ENCODE results near the gene LEMD2.
A peak's percentile ranks its signal among the peaks of the same experiment; 100 is the strongest.

Gene LEMD2

DNA sequence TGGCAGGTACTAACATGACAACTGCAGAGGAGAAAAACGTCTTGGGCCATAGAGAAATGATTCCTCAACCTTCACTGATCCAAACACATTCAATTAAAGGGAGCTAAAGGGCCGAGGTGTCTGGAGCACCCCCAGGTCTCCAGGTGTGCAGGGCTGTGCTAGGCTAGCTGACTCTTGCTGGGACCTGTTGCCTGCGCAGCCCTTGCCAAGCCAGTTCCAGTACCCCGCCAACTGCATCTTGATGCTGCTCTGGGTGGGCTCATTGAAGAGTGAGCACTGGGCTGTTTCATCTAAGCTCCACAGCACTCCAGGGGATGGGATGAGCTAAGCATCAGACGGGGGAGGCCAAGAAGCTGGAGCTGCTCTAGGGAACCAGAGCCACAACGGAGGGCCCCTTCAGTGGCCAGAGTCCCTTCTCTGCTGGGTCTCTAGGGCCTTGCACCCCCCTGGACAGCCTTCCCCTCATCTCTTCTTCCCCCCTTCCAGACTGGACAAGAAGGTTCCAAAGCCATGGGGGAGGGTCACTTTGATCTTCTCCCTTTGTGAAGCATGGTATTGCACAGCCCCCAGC lies 15.9 kb downstream of the LEMD2 start:
- Histone ChIP-seq H3K4me1 (ENCODE audit: insufficient read depth, poor library complexity, severe bottlenecking) (peaks cover 24% of the 10 kb centered on the region), H3K36me3 (ENCODE audit: low read depth) (peaks cover 52% of the 10 kb centered on the region)
- TF ChIP-seq CTCF (IDR thresholded peaks at IDR 0.05; ENCODE audit: poor library complexity, severe bottlenecking), result no peak

DNA sequence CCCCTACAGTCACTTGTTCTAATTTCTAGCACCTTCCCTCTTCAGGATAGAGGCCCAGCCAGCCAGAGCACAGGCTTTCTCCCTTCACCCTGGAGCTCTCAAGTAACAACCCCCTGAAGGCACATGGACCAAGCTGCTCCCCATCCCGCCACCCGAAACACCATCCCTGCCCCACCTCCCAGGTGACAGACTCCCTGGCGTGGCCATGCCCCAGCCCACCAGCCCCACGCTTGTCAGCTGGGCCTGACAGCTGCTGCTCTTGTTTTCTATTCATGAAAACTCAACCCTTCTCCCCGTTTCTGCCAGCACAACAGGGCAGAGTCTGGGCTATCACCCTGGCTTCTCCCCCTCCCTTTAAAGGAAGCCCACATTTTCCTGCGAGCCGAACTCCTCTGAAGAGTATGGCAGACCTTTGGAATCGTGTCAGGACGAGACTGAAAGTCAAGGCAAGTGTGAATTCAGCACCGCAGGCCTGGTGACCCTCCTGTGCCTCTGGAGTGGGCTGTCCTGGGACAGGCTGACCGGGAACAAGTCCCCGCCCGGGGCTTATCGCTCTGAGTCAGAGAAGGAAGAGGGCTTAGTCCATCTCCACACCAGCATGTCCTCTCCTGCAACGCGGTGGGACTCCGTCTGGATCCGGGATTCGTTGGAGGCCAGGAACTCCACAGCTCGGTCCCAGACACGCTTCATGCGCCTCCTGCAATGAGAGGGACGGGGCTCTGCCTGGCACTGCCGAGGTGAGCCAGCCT lies 16.7 kb downstream of the LEMD2 start:
- H3K9me3 ChIP-seq (ENCODE audit: severe bottlenecking), result no peaks in the 10 kb centered on the region
- H3K27me3 ChIP-seq (ENCODE audit: insufficient read depth, poor library complexity, severe bottlenecking), result no peaks in the 10 kb centered on the region
- peak overlapping the region; percentile 81 for H3K27ac ChIP-seq (ENCODE audit: poor library complexity, severe bottlenecking)
- H3K4me3 ChIP-seq (ENCODE audit: severe bottlenecking), result no peak overlapping the region
- H3K4me1 ChIP-seq (ENCODE audit: insufficient read depth, poor library complexity, severe bottlenecking), result peaks cover 24% of the 10 kb centered on the region
- no peak for TF ChIP-seq CTCF (IDR thresholded peaks at IDR 0.05; ENCODE audit: poor library complexity, severe bottlenecking)
- DNase-seq (ENCODE audit: low spot score) (no peak), ATAC-seq (ENCODE audit: low read depth) (peak; percentile 43)
- H3K36me3 ChIP-seq (ENCODE audit: low read depth), result peaks cover 44% of the 10 kb centered on the region

More for the DNA sequence above, 15.9 kb downstream of the LEMD2 start:
- Histone ChIP-seq H3K4me3 (ENCODE audit: severe bottlenecking) (no peak overlapping the region), H3K27ac (ENCODE audit: poor library complexity, severe bottlenecking) (peak overlapping the region; percentile 81), H3K27me3 (ENCODE audit: insufficient read depth, poor library complexity, severe bottlenecking) (no peaks in the 10 kb centered on the region), H3K9me3 (ENCODE audit: severe bottlenecking) (no peaks in the 10 kb centered on the region)
- no peak for DNase-seq (ENCODE audit: low spot score)
- peak; percentile 3 for ATAC-seq (ENCODE audit: low read depth)

DNA sequence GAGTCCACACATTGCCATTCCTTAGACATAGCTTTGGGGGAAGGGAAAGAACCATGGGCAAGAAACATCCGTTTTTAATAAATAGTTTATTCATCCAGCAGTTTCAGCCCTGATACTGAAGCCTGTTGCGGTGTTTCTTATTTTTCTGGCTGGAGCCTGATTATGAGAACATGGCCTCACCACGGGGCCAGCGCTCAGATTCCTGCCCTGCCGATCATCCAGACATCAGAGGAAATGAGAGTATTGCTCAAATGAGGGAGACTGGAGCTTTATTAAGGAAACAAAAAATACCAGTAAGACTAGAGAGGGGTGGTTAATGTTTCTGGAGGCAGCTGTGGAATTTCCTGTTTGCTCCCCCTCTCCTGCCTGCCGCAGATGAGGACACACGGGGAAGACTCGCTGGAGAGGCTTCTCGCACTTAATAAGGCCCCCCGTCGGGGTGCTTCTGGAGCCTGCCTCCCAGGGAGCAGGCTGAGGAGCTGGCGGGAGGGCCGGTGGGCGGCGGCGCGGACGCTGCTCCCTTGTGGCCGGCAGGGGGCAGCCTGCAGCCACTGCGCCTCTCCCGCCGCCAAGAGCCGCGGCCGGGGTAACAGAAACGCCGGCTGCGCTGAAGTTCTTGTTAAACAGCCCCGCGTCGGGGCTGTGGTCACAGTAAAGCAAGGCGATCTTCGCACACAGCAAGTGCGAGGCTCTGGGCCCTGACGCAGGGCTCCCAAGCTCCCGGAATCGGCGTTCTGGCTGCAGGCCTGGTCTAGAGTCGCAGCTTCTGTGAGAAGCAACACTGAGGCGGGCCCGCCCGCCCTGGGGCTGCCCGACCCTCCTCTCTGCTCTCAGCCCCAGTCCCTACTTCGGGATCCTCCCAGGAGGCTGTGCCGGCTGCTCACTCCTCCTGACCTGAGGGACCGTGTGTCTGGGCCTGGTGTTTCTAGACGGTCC lies 17.5 kb downstream of the LEMD2 start:
- peak overlapping the region; percentile 81 for H3K27ac ChIP-seq (ENCODE audit: poor library complexity, severe bottlenecking)
- peaks cover 24% of the 10 kb centered on the region for H3K4me1 ChIP-seq (ENCODE audit: insufficient read depth, poor library complexity, severe bottlenecking)
- no peak overlapping the region for H3K4me3 ChIP-seq (ENCODE audit: severe bottlenecking)
- ATAC-seq (ENCODE audit: low read depth) (peak; percentile 75), DNase-seq (ENCODE audit: low spot score) (no peak)
- no peaks in the 10 kb centered on the region for H3K27me3 ChIP-seq (ENCODE audit: insufficient read depth, poor library complexity, severe bottlenecking)
- H3K36me3 ChIP-seq (ENCODE audit: low read depth), result peaks cover 36% of the 10 kb centered on the region
- H3K9me3 ChIP-seq (ENCODE audit: severe bottlenecking), result no peaks in the 10 kb centered on the region
- peak; percentile 97 for TF ChIP-seq CTCF (IDR thresholded peaks at IDR 0.05; ENCODE audit: poor library complexity, severe bottlenecking)

- Histone ChIP-seq H3K9me3 (ENCODE audit: severe bottlenecking) (no peaks in the 10 kb centered on the region), H3K4me1 (ENCODE audit: insufficient read depth, poor library complexity, severe bottlenecking) (peaks cover 24% of the 10 kb centered on the region), H3K27me3 (ENCODE audit: insufficient read depth, poor library complexity, severe bottlenecking) (no peaks in the 10 kb centered on the region), H3K27ac (ENCODE audit: poor library complexity, severe bottlenecking) (peak overlapping the region; percentile 81), H3K36me3 (ENCODE audit: low read depth) (peaks cover 30% of the 10 kb centered on the region), H3K4me3 (ENCODE audit: severe bottlenecking) (no peak overlapping the region)
- no peak for TF ChIP-seq CTCF (IDR thresholded peaks at IDR 0.05; ENCODE audit: poor library complexity, severe bottlenecking)
- ATAC-seq (ENCODE audit: low read depth) (no peak; the same call in 2 of the 3 replicates), DNase-seq (ENCODE audit: low spot score) (no peak)
These were observed 18.1 kb downstream of the LEMD2 start for GRCh38 chr6:33770833-33771145.
